Fibroblast of villous mesenchyme (primary cell): ENCODE data around the gene TNRC6C. TPM values are rescaled to one million over a fixed set of nuclear protein-coding genes. Genes with fewer than 3 reads are reported as not detected.
A peak's percentile ranks its signal among the peaks of the same experiment; 100 is the strongest.

Experiments
- DNase-seq: peaks from one replicate; pipeline ENCODE4 v3.0.0-alpha.2; 2010; ENCODE audit warnings: low read depth
- H3K4me3 ChIP-seq: 2 replicates; pipeline ENCODE4 v1.5.1; 2011; ENCODE audit warnings: low read depth, mild to moderate bottlenecking, low read length
- total RNA-seq: library from RNA; depleted of rRNA; stranded (reverse); fragments of >200 nt; gene quantifications from 2 replicates; pipeline ENCODE4 v1.2.3, GENCODE V29; 2012
- TF ChIP-seq, protein P1 (sequence below): IDR thresholded peaks from 2 replicates; pipeline ENCODE4 v1.5.1; 2012; ENCODE audit warnings: low read depth, mild to moderate bottlenecking, low read length; ENCODE audit not compliant: insufficient read depth

TNRC6C gene
- total RNA-seq, 1 donor, result 4.3 TPM

DNA sequence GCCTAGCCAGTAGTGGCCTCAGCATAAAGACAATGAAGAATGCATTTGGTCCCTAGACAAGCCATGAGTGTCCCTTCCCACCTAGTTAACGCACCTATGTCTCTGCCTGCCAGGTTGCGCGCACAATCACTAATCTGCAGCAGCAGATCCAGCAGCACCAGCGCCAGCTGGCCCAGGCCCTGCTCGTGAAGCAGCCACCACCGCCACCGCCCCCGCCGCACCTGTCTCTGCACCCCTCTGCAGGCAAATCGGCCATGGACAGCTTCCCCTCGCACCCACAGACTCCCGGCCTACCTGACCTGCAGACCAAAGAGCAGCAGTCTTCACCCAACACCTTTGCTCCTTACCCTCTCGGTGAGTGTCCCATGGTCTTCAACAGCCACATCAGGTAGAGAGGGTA lies 128.2 kb downstream of the TNRC6C start:
- TF ChIP-seq, protein P1, sequence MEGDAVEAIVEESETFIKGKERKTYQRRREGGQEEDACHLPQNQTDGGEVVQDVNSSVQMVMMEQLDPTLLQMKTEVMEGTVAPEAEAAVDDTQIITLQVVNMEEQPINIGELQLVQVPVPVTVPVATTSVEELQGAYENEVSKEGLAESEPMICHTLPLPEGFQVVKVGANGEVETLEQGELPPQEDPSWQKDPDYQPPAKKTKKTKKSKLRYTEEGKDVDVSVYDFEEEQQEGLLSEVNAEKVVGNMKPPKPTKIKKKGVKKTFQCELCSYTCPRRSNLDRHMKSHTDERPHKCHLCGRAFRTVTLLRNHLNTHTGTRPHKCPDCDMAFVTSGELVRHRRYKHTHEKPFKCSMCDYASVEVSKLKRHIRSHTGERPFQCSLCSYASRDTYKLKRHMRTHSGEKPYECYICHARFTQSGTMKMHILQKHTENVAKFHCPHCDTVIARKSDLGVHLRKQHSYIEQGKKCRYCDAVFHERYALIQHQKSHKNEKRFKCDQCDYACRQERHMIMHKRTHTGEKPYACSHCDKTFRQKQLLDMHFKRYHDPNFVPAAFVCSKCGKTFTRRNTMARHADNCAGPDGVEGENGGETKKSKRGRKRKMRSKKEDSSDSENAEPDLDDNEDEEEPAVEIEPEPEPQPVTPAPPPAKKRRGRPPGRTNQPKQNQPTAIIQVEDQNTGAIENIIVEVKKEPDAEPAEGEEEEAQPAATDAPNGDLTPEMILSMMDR, result no peak
- no peak for DNase-seq
- H3K4me3 ChIP-seq, result no peak overlapping the region

DNA sequence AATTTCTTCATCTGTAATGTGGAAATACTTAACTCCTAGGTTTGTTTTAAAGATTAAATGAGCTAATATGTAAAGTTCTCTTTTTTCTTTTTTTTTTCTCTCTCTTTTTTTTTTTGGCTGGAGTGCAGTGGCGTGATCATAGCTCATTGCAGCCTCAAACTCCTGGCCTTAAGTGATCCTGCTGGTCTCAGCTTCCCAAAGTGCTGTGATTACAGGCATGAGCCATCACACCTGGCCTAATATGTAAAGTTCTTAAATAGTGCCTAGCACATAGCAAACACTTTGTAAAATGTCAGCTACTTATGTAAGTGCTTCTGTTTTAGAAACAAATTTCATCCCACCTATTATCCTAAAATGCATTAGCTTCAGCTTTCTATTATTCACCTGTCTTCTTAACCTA lies 130.0 kb downstream of the TNRC6C start:
- DNase-seq, result no peak
- TF ChIP-seq, protein P1, result no peak
- H3K4me3 ChIP-seq, result no peak overlapping the region

DNA sequence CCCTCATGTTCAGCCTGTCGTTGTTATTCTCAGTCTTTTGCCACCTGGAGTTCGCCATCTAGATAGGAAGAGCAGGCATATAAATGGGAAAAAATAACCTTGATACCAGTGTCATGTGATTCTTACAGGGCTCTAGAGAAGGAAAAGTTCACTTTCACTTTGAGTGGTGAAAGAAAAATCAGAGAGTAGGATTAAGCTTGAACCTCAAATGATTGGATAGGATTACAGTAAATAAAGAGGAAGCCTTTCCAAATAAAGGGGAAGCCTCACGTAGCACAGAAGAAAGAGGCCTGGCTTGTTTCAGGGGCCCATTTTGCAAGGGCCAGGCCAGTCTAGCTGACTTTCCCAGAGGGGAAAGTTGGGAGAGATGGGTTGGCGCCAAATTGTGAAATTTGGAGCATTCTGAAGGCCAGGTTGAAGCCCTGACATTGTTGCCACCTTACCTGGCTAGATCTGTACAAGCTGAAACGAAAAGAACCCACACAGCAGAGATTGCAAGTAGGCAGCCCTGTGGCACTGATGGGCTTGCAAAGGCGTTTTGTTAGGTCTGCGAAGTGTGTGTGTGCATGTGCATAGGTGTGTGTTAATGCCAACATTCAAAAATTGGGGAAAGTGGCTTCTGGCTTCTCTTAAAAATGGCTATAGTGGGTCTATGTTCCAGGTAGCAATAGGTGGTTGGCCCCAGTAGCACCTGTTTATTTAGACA lies 131.2 kb downstream of the TNRC6C start:
- TF ChIP-seq, protein P1, result no peak
- DNase-seq, result peak; percentile 13
- no peak overlapping the region for H3K4me3 ChIP-seq

DNA sequence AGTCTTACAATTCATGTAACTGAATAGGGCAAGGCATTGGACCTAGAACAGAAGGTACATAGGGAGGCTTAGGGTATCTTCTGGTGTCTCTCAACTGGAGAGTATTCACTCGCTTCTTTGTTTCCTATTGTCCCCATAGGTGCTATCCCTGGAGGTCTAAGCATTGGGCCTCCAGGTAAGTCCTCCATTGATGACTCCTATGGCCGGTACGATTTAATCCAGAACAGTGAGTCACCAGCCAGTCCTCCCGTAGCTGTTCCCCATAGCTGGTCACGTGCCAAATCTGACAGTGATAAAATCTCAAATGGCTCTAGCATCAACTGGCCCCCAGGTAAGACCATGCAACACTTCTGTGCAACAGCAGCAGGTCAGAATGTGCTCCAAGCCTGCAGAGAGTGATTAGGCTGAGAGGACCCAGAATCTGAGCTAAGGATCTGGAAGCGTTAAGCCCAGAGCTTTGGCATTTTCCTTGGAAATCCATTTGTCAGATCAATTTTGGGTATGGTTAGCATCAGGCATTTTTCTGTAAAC lies 134.4 kb downstream of the TNRC6C start:
- DNase-seq, result no peak
- no peak overlapping the region for H3K4me3 ChIP-seq
- TF ChIP-seq, protein P1, result no peak

DNA sequence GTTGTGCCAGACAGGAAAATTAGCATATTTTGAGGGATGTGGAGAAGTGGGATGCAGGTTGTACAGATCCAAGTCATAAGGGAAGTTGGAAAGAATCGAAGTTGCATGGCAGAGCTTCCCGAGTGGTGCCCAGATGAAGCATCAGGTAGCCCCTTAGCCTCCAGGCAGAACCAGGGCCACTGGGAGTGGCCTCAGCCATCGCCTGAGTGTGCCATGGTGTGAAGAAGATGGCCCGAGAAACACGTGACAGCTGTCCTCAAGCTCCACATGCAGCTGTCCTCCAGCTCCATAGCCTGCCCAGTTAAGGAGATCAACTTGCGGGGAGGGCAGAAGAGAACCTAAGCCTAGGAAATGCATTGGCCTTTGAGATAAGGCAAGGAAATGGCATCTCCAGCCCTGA lies 136.5 kb downstream of the TNRC6C start:
- TF ChIP-seq, protein P1, result no peak
- DNase-seq, result no peak
- no peak overlapping the region for H3K4me3 ChIP-seq

DNA sequence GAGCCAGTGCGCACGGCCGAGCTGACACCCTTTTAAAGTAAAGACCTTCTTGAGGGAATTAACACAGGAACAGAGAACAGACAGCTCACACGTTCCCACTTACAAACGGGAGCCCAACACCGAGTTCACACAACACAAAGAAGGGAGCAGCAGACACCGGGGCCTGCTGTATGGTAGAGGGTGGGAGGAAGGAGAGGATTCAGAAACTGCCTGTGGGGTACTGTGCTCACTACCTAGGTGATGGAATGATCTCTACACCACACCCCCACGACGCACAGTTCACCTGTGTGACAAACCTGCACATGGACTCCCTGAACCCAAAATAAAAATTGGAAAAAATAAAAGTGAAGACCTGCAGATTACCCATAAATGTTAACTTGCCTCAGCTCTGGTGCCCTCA lies 137.6 kb downstream of the TNRC6C start:
- DNase-seq, result no peak
- TF ChIP-seq, protein P1, result no peak

DNA sequence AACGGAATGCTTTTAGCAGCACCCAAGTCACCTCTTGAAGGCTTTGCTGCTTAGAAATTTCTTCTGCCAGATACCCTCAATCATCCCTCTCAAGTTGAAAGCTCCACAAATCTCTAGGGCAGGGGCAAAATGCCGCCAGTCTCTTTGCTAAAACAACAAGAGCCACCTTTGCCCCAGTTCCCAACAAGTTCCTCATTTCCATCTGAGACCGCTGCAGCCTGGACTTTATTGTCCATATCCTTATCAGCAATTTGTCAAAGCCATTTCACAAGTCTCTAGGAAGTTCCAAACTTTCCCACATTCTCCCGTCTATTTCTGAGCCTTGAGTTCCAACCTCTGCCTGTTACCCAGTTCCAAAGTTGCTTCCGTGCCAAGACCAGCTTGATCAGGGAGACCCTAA lies 142.6 kb downstream of the TNRC6C start:
- TF ChIP-seq, protein P1, result no peak
- no peak overlapping the region for H3K4me3 ChIP-seq
- no peak for DNase-seq

More for the DNA sequence above, 137.6 kb downstream of the TNRC6C start:
- H3K4me3 ChIP-seq, result no peak overlapping the region
